Tibial artery (tissue), 4 donors: ENCODE results near the gene CSRNP3.

Experiments
- DNase-seq, 2 donors: peaks; one replicate each; pipeline ENCODE4 v3.0.0-alpha.2; 2019
- H3K27ac ChIP-seq, 2 donors: fragments of 200-600 bp; sonication (generic) in 1 of 2; 1 replicate in 1 of 2; 2 replicates in 1 of 2; pipeline ENCODE4 v1.5.1; 2018 to 2019; ENCODE audit warnings: mild to moderate bottlenecking in 1 of 2
- H3K27me3 ChIP-seq, 2 donors: fragments of 200-600 bp; sonication (generic) in 1 of 2; one replicate each; pipeline versions ENCODE4 v1.5.1 to v1.6.0; 2016 to 2019
- H3K36me3 ChIP-seq, 3 donors: fragments of 200-600 bp; sonication (generic) in 2 of 3; one replicate each; pipeline ENCODE4 v1.5.1; 2016 to 2019; ENCODE audit warnings: mild to moderate bottlenecking in 2 of 3
- H3K4me1 ChIP-seq, 4 donors: fragments of 200-600 bp; sonication (generic) in 2 of 4; 1 replicate in 3 of 4; 2 replicates in 1 of 4; pipeline ENCODE4 v1.5.1; 2016 to 2019
- H3K4me3 ChIP-seq, 2 donors: fragments of 200-600 bp; sonication (generic) in 1 of 2; 1 replicate in 1 of 2; 2 replicates in 1 of 2; pipeline ENCODE4 v1.5.1; 2018 to 2019; ENCODE audit warnings: mild to moderate bottlenecking in 2 of 2
- H3K9me3 ChIP-seq, 3 donors: fragments of 200-600 bp; sonication (generic) in 1 of 3; one replicate each; pipeline ENCODE4 v1.5.1; 2016 to 2019
- intact Hi-C: fragments of 100-400 bp; cut with DNase I; formaldehyde crosslinking; loops from one replicate; pipeline ENCODE4 v1.15.0; 2023; ENCODE audit warnings: low total_unique reads
- TF ChIP-seq, protein P1 (sequence below), 2 experiments: fragments of 200-600 bp in 1 of 2; fragments of 450-650 bp in 1 of 2; IDR thresholded peaks; one replicate each; pipeline ENCODE4 v1.5.1; 2017 to 2019; ENCODE audit warnings: antibody characterized with exemption in 2 of 2, mild to moderate bottlenecking in 1 of 2, moderate library complexity in 1 of 2

Gene CSRNP3

DNA sequence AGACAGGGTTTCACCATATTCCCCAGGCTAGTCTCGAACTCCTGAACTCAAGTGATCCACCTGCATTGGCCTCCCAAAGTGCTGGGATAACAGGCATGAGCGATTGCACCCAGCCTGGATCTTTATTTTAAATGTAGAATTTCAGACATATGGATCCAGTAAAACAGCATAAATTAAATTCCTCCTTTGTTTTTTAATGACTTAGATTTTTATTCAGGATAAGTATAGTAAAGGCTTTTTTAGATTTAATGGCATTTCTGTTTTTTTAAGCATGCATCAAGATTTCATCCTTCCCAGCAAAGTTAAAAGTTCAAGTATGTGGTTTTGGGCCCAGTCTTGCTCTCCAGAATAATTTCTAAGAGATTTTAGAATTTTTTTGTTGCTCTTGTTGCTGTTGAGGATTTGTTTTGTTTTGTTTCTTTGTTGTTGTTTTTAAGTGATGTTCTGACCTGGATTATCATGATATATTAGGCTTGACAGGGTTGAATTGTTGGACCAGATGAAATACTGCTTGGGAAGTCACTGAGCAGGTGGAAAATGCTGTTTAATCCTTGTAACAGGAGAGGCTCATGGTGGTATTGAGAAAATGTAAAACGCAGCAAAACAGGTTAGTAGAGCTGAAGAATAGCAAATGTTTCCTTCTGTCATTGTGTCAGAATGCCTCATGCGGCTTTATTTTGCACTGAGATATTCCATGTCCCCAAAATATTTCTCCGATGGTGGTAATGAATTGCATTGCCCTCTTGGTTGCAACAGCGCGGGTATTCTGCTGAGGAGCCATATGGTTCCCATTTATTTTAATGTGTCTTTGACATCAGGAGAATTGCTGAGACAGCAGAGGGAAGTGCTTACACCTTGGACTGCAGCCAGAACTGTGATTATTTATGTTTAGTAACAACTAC is 176.7 kb downstream of the CSRNP3 start:
- no peak overlapping the region for H3K4me3 ChIP-seq
- H3K27me3 ChIP-seq, result no peaks in the 10 kb centered on the region
- intact Hi-C loops, result no loop called here
- DNase-seq, result no peak
- TF ChIP-seq, protein P1, sequence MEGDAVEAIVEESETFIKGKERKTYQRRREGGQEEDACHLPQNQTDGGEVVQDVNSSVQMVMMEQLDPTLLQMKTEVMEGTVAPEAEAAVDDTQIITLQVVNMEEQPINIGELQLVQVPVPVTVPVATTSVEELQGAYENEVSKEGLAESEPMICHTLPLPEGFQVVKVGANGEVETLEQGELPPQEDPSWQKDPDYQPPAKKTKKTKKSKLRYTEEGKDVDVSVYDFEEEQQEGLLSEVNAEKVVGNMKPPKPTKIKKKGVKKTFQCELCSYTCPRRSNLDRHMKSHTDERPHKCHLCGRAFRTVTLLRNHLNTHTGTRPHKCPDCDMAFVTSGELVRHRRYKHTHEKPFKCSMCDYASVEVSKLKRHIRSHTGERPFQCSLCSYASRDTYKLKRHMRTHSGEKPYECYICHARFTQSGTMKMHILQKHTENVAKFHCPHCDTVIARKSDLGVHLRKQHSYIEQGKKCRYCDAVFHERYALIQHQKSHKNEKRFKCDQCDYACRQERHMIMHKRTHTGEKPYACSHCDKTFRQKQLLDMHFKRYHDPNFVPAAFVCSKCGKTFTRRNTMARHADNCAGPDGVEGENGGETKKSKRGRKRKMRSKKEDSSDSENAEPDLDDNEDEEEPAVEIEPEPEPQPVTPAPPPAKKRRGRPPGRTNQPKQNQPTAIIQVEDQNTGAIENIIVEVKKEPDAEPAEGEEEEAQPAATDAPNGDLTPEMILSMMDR (IDR thresholded peaks at IDR 0.05), result no peak
- H3K36me3 ChIP-seq, result no peaks in the 10 kb centered on the region
- H3K4me1 ChIP-seq, result no peaks in the 10 kb centered on the region
- H3K9me3 ChIP-seq, result no peaks in the 10 kb centered on the region
- H3K27ac ChIP-seq, result no peak overlapping the region

DNA sequence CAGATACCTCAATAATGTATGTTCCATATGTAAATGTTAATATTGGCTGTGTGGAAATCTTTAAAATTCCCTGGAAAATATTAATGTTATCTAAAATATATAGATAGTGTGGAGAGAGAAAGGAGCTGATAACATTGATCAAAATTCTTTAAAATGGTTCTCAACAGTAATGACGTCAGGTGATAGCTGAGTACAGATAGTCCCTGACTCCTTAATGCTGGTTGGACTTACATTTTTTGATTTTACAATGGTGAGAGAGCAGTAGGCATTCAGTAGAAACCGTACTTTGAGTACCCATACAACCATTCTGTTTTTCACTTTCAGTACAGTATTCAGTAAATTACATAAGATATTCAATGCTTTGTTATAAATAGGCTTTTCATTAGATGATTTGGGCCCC is 177.9 kb downstream of the CSRNP3 start:
- no peak for DNase-seq
- H3K4me3 ChIP-seq, result no peak overlapping the region
- no peaks in the 10 kb centered on the region for H3K9me3 ChIP-seq
- no peak overlapping the region for H3K27ac ChIP-seq
- TF ChIP-seq, protein P1 (IDR thresholded peaks at IDR 0.05), result no peak
- intact Hi-C loops, result no loop called here
- H3K36me3 ChIP-seq, result no peaks in the 10 kb centered on the region
- no peaks in the 10 kb centered on the region for H3K27me3 ChIP-seq
- H3K4me1 ChIP-seq, result no peaks in the 10 kb centered on the region

DNA sequence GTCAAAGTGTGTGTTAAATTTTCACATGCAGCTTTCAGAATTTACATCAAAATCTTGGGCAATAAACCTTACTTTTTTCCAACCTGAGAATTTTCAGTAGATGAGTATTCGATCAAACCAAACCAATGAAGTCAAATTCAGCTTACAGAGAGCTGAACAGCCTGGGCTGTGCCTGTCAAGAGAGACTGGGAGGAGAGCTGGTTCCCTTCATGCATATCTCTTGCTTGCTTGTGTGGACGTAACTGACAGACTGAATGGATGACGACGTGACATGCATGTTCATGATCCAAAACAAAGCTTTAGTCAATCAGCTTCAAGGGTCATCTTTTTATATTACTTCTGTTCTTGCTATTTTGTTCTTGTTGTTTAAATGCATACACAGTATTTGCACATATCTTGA is 179.3 kb downstream of the CSRNP3 start:
- TF ChIP-seq, protein P1 (IDR thresholded peaks at IDR 0.05), result no peak
- no peaks in the 10 kb centered on the region for H3K36me3 ChIP-seq
- no peak for DNase-seq
- H3K4me1 ChIP-seq, result no peaks in the 10 kb centered on the region
- no peaks in the 10 kb centered on the region for H3K27me3 ChIP-seq
- intact Hi-C loops, result no loop called here
- no peak overlapping the region for H3K27ac ChIP-seq
- H3K4me3 ChIP-seq, result no peak overlapping the region
- H3K9me3 ChIP-seq, result no peaks in the 10 kb centered on the region

DNA sequence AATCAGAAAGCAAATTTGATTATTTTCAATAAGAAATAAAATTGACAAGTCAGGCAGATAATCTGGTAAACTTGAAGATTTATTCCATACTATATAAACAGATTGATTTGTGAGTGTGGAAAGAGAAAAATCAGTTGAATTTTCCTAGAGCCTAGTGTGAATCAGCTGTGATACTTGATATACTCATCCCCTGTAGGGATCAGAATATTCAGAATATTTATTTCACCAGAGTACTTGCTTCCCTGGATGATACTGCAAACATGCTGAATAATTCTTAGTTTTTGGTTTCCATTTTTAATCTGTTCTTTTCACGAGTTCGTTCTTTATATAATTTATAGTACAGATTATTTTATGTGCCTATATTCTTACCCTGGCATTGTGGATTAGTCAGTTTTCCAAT is 181.7 kb downstream of the CSRNP3 start:
- Histone ChIP-seq H3K27ac (no peak overlapping the region), H3K4me1 (no peaks in the 10 kb centered on the region), H3K9me3 (no peaks in the 10 kb centered on the region), H3K36me3 (no peaks in the 10 kb centered on the region), H3K27me3 (no peaks in the 10 kb centered on the region), H3K4me3 (no peak overlapping the region)
- DNase-seq, result no peak
- TF ChIP-seq, protein P1 (IDR thresholded peaks at IDR 0.05), result no peak
- intact Hi-C loops, result no loop called here

DNA sequence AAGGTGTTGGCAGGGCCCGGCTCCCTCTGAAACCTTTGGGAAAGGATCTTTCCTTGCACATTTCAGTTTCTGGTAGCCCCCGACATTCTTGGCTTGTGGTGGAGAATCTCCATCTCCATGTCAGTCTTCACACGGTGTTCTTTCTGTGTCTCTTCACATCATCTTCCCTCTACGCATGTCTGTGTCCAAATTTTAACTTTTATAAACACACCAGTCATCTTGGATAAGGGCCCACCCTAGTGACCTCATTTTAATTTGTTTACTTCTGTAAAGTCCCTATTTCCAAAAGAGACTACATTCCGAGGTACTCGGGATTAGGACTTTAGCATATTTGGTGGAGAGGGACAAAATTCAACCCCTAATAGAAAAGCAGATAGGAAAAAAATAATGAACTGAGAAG is 186.2 kb downstream of the CSRNP3 start:
- intact Hi-C loops, result no loop called here
- Histone ChIP-seq H3K9me3 (no peaks in the 10 kb centered on the region), H3K27me3 (no peaks in the 10 kb centered on the region), H3K27ac (no peak overlapping the region), H3K36me3 (no peaks in the 10 kb centered on the region), H3K4me3 (no peak overlapping the region), H3K4me1 (no peaks in the 10 kb centered on the region)
- TF ChIP-seq, protein P1 (IDR thresholded peaks at IDR 0.05), result no peak
- DNase-seq, result no peak
